Keratinocyte (primary cell): ENCODE results near the gene RGS17. TPM values are rescaled to one million over a fixed set of nuclear protein-coding genes. Genes with fewer than 3 reads are reported as not detected.
"Not testable (repeated sequence)": the region's sequence is repeated elsewhere in the genome, so short reads cannot be mapped to it uniquely, and the experiment has no call there.

Experiments
- DNase-seq: peaks from one replicate; pipeline ENCODE4 v3.0.0-alpha.2; 2011; ENCODE audit warnings: low read depth, missing footprints, low spot score
- FAIRE-seq: peaks from 2 replicates; lab custom pipeline; 2011; peaks lifted over from hg19 to GRCh38; lab: Jason Lieb, UNC
- H2AFZ ChIP-seq: 2 replicates; pipeline ENCODE4 v1.6.0; 2012; ENCODE audit warnings: low read length, control low read depth, inconsistent platforms; ENCODE audit not compliant: control insufficient read depth
- H3K27ac ChIP-seq: 2 replicates; pipeline ENCODE4 v1.5.1; 2011; ENCODE audit warnings: low read length; ENCODE audit not compliant: control insufficient read depth, insufficient read depth
- H3K27me3 ChIP-seq: 3 replicates; pipeline ENCODE4 v1.6.0; 2011; ENCODE audit warnings: low read length; ENCODE audit not compliant: control insufficient read depth, insufficient read depth; ENCODE audit errors: extremely low read depth
- H3K36me3 ChIP-seq, 2 experiments: 2 replicates in 1 of 2; 3 replicates in 1 of 2; pipeline ENCODE4 v1.5.1; 2011; ENCODE audit warnings: low read length in 2 of 2, mild to moderate bottlenecking in 1 of 2; ENCODE audit not compliant: control insufficient read depth in 2 of 2, insufficient read depth in 2 of 2; ENCODE audit errors: extremely low read depth in 1 of 2
- H3K4me1 ChIP-seq: 3 replicates; pipeline ENCODE4 v1.5.1; 2011; ENCODE audit warnings: low read length; ENCODE audit not compliant: control insufficient read depth, insufficient read depth; ENCODE audit errors: extremely low read depth
- H3K4me2 ChIP-seq: 3 replicates; pipeline ENCODE4 v1.6.0; 2011; ENCODE audit warnings: low read depth, low read length; ENCODE audit not compliant: control insufficient read depth, insufficient read depth; ENCODE audit errors: extremely low read depth
- H3K4me3 ChIP-seq, 3 experiments: fragments of 200-600 bp in 1 of 3; sonication (generic) in 1 of 3; 2 replicates in 2 of 3; 3 replicates in 1 of 3; pipeline ENCODE4 v1.5.1; 2011 to 2016; ENCODE audit warnings: low read length in 3 of 3, mild to moderate bottlenecking in 3 of 3, control low read depth in 2 of 3, inconsistent platforms in 1 of 3, low read depth in 1 of 3, mixed read lengths in 1 of 3, mixed run types in 1 of 3, moderate library complexity in 1 of 3; ENCODE audit not compliant: control insufficient read depth in 2 of 3, insufficient read depth in 2 of 3; ENCODE audit errors: extremely low read depth in 1 of 3
- H3K79me2 ChIP-seq: 2 replicates; pipeline ENCODE4 v1.6.0; 2012; ENCODE audit warnings: low read length; ENCODE audit not compliant: control insufficient read depth, insufficient read depth
- H3K9ac ChIP-seq: 3 replicates; pipeline ENCODE4 v1.6.0; 2011; ENCODE audit warnings: low read length; ENCODE audit not compliant: control insufficient read depth, insufficient read depth; ENCODE audit errors: extremely low read depth
- H3K9me1 ChIP-seq: 3 replicates; pipeline ENCODE4 v1.6.0; 2011; ENCODE audit warnings: low read length; ENCODE audit not compliant: control insufficient read depth, insufficient read depth; ENCODE audit errors: extremely low read depth
- H3K9me3 ChIP-seq: 2 replicates; pipeline ENCODE4 v1.5.1; 2012; ENCODE audit warnings: low read depth, low read length; ENCODE audit not compliant: control insufficient read depth
- H4K20me1 ChIP-seq: 3 replicates; pipeline ENCODE4 v1.6.0; 2011; ENCODE audit warnings: low read length; ENCODE audit not compliant: control insufficient read depth, insufficient read depth; ENCODE audit errors: extremely low read depth
- CTCF ChIP-seq, 3 experiments: IDR thresholded peaks in 1 of 3; conservative IDR thresholded peaks in 1 of 3; optimal IDR thresholded peaks in 1 of 3; 2 replicates in 2 of 3; 3 replicates in 1 of 3; pipeline versions ENCODE3 to v1.5.1; 2011; ENCODE audit warnings: low read length in 3 of 3, mild to moderate bottlenecking in 3 of 3, moderate library complexity in 2 of 3, control low read depth in 1 of 3, inconsistent platforms in 1 of 3; ENCODE audit not compliant: insufficient read depth in 2 of 3; ENCODE audit errors: extremely low read depth in 1 of 3
- EZH2 ChIP-seq: IDR thresholded peaks from one replicate; pipeline ENCODE4 v1.6.1; 2012; ENCODE audit warnings: inconsistent platforms, mild to moderate bottlenecking, low read length, moderate library complexity
- dilution Hi-C: fragments of 300-500 bp; cut with MboI; formaldehyde crosslinking; loops from one replicate; pipeline ENCODE4 v1.7.0; 2020; ENCODE audit warnings: low sequenced_read_pairs; ENCODE audit not compliant: extremely low pct_ligation_motif_present
- polyA plus RNA-seq, 5 experiments: library from polyadenylated mRNA; depleted of rRNA in 3 of 5; stranded (reverse) in 3 of 5; stranded (forward) in 1 of 5; unstranded in 1 of 5; fragments of >200 nt; gene quantifications; 1 replicate in 1 of 5; 2 replicates in 3 of 5; 3 replicates in 1 of 5; pipeline versions ENCODE4 v1.2.1 to v1.2.3, GENCODE V29; 2011 to 2012; ENCODE audit warnings: missing spikeins in 2 of 5, low read depth in 1 of 5, low replicate concordance in 1 of 5

Gene RGS17
- polyA plus RNA-seq, 1 donor (not counting 4 experiments of a cell fraction or from before 2014, with no cell fraction given): 0.22 TPM

GRCh38 chr6:153138930-153139329, 7.8 kb upstream of the RGS17 start:
- Histone ChIP-seq H3K4me1 (no peaks in the 10 kb centered on the region), H3K4me2 (no peak overlapping the region), H3K9me1 (no peaks in the 10 kb centered on the region), H3K4me3 (no peak overlapping the region), H3K27me3 (no peaks in the 10 kb centered on the region), H3K9ac (no peak overlapping the region), H3K36me3 (no peaks in the 10 kb centered on the region), H2AFZ (no peak overlapping the region), H4K20me1 (no peaks in the 10 kb centered on the region), H3K27ac (no peak overlapping the region), H3K79me2 (no peaks in the 10 kb centered on the region), H3K9me3 (no peaks in the 10 kb centered on the region)
- DNase-seq (no peak), FAIRE-seq (no peak)
- TF ChIP-seq CTCF (optimal IDR thresholded peaks at IDR 0.05 in 1 of 3, IDR thresholded peaks at IDR 0.05 in 1 of 3, conservative IDR thresholded peaks at IDR 0.05 in 1 of 3; ENCODE audit: extremely low read depth in 1 of 3, insufficient read depth in 2 of 3, low read length in 3 of 3) (no peak), EZH2 (no peak)
- dilution Hi-C loops: no loop called here

GRCh38 chr6:153135681-153136080, 4.6 kb upstream of the RGS17 start:
- H3K27me3 ChIP-seq: peaks cover 2% of the 10 kb centered on the region
- H4K20me1 ChIP-seq: no peaks in the 10 kb centered on the region
- H3K79me2 ChIP-seq: no peaks in the 10 kb centered on the region
- dilution Hi-C loops: no loop called here
- H2AFZ ChIP-seq: no peak overlapping the region
- H3K9ac ChIP-seq: no peak overlapping the region
- H3K9me3 ChIP-seq: no peaks in the 10 kb centered on the region
- no peaks in the 10 kb centered on the region for H3K4me1 ChIP-seq
- H3K27ac ChIP-seq: no peak overlapping the region
- H3K9me1 ChIP-seq: no peaks in the 10 kb centered on the region
- DNase-seq (no peak), FAIRE-seq (no peak)
- TF ChIP-seq EZH2 (no peak), CTCF (optimal IDR thresholded peaks at IDR 0.05 in 1 of 3, IDR thresholded peaks at IDR 0.05 in 1 of 3, conservative IDR thresholded peaks at IDR 0.05 in 1 of 3; ENCODE audit: extremely low read depth in 1 of 3, insufficient read depth in 2 of 3, low read length in 3 of 3) (no peak)
- H3K4me2 ChIP-seq: no peak overlapping the region
- H3K36me3 ChIP-seq: no peaks in the 10 kb centered on the region
- no peak overlapping the region for H3K4me3 ChIP-seq

DNA sequence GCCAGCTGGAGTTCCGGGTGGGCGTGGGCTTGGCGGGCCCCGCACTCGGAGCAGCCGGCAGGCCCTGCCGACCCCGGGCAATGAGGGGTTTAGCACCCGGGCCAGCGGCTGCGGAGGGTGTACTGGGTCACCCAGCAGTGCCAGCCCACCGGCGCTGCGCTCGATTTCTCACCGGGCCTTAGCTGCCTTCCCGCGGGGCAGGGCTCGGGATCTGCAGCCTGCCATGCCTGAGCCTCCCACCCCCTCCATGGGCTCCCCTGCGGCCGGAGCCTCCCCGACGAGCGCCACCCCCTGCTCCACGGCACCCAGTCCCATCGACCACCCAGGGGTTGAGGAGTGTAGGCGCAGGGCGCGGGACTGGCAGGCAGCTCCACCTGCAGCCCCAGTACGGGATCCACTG, 2.6 kb upstream of the RGS17 start:
- H3K4me2 ChIP-seq, H3K36me3 ChIP-seq, H3K9ac ChIP-seq, H3K9me3 ChIP-seq, H3K79me2 ChIP-seq, H3K27ac ChIP-seq, H2AFZ ChIP-seq, FAIRE-seq, H3K9me1 ChIP-seq, H4K20me1 ChIP-seq, dilution Hi-C loops, DNase-seq, H3K4me3 ChIP-seq: not testable (repeated sequence)
- Histone ChIP-seq H3K4me1 (peaks cover 10% of the 10 kb centered on the region), H3K27me3 (peaks cover 21% of the 10 kb centered on the region)
